ENCODE data around the gene PAK3. TPM values are rescaled to one million over a fixed set of nuclear protein-coding genes. Genes with fewer than 3 reads are reported as not detected.

PAK3 gene
- total RNA-seq, 1 experiment from 2014 or later: 7.5 TPM

- no peaks in the 10 kb centered on the region for H3K9me3 Mint-ChIP-seq
- H3K27ac ChIP-seq (ENCODE audit: insufficient read length, low read depth, low read length): no peak overlapping the region
- H3K18ac ChIP-seq (ENCODE audit: insufficient read length, low read depth, low read length): no peak overlapping the region
- no peak overlapping the region for H2AK5ac ChIP-seq (ENCODE audit: insufficient read length, low read length)
- WGBS (ENCODE audit: extremely low coverage, insufficient read length, low lambda C conversion rate): no CpG with 5 or more reads among the region's 3 CpGs
- no peak for DNase-seq
- peak overlapping the region; percentile 48 for H2BK120ac ChIP-seq (ENCODE audit: low read depth, low read length, poor library complexity, severe bottlenecking)
- H2BK20ac ChIP-seq (ENCODE audit: low read depth, low read length, poor library complexity, severe bottlenecking): no peak overlapping the region
- no peaks in the 10 kb centered on the region for H3K23me2 ChIP-seq (ENCODE audit: insufficient read length, low read depth, low read length, poor library complexity, severe bottlenecking)
- H3K4me2 ChIP-seq (ENCODE audit: insufficient read depth, insufficient read length, low read length): no peak overlapping the region
- no peaks in the 10 kb centered on the region for H3K79me2 ChIP-seq (ENCODE audit: insufficient read depth, low read length)
- H2BK12ac ChIP-seq (ENCODE audit: insufficient read length, low read depth, low read length): no peak overlapping the region
- no peak overlapping the region for H2BK15ac ChIP-seq (ENCODE audit: low read depth, low read length)
- no peak overlapping the region for H2BK5ac ChIP-seq (ENCODE audit: insufficient read length, low read length)
- H3K23ac ChIP-seq (ENCODE audit: insufficient read length, low read depth, low read length): no peak overlapping the region
- no peaks in the 10 kb centered on the region for H3K27me3 ChIP-seq (ENCODE audit: insufficient read depth, low read length)
- no peak overlapping the region for H3K4me3 Mint-ChIP-seq
- no peak for TF ChIP-seq CTCF (conservative IDR thresholded peaks at IDR 0.05)
- H4K20me1 ChIP-seq (ENCODE audit: control insufficient read depth, insufficient read depth, insufficient read length): no peaks in the 10 kb centered on the region
- no peak overlapping the region for H3K27ac Mint-ChIP-seq
- H3T11ph ChIP-seq (ENCODE audit: low read length): no peak overlapping the region
- no peak overlapping the region for H2AFZ ChIP-seq (ENCODE audit: low read length)
- no peak overlapping the region for H4K8ac ChIP-seq (replicated peaks; ENCODE audit: insufficient read length, low read depth, low read length)
- no peaks in the 10 kb centered on the region for H3K36me3 Mint-ChIP-seq (ENCODE audit: insufficient read depth in 1 of 3, low read depth in 3 of 3)
- H3K14ac ChIP-seq (ENCODE audit: insufficient read depth, low read length): no peak overlapping the region
- H4K5ac ChIP-seq (ENCODE audit: insufficient read length, low read depth, low read length): no peak overlapping the region
- H3K27me3 Mint-ChIP-seq (ENCODE audit: low read depth): no peaks in the 10 kb centered on the region
- peaks cover 2% of the 10 kb centered on the region; the same call in 1 of the 2 replicates for H3K4me1 ChIP-seq (ENCODE audit: insufficient read depth, low read length)
- no peak overlapping the region for H3K9ac ChIP-seq (ENCODE audit: extremely low read depth, insufficient read length, low read length)
- no peak overlapping the region for H3K56ac ChIP-seq (ENCODE audit: insufficient read length, low read depth, low read length)
- no peaks in the 10 kb centered on the region for H3K9me3 ChIP-seq (ENCODE audit: control insufficient read depth, low read depth, low read length)
- peaks cover 5 to 11% of the 10 kb centered on the region in 2 experiments; a peak in 2 of 4 replicates for H3K4me1 Mint-ChIP-seq
- H3K4ac ChIP-seq (ENCODE audit: low read depth, low read length): no peak overlapping the region
- H3K79me1 ChIP-seq (ENCODE audit: insufficient read depth, low read depth, low read length, poor library complexity, severe bottlenecking): no peaks in the 10 kb centered on the region
- no peak overlapping the region for H4K91ac ChIP-seq (ENCODE audit: insufficient read length, low read depth, low read length)
These were observed 164.5 kb downstream of the PAK3 start for GRCh38 chrX:111260451-111260850.
